Nephron (organoid): ENCODE measurements around the gene WASF1.

Experiments
- H3K27ac Mint-ChIP-seq, 3 experiments: 2 replicates each; pipeline ENCODE4 v1.8.0; 2020; ENCODE audit warnings: mixed read lengths in 3 of 3, mild to moderate bottlenecking in 2 of 3, moderate library complexity in 1 of 3
- H3K27me3 Mint-ChIP-seq: 2 replicates; pipeline ENCODE4 v1.8.0; 2021; ENCODE audit warnings: low read depth, mild to moderate bottlenecking, moderate library complexity, mixed read lengths
- H3K36me3 Mint-ChIP-seq: 2 replicates; pipeline ENCODE4 v1.8.0; 2020; ENCODE audit warnings: low read depth, mixed read lengths
- H3K4me1 Mint-ChIP-seq: 2 replicates; pipeline ENCODE4 v1.8.0; 2020; ENCODE audit warnings: mixed read lengths
- H3K4me3 Mint-ChIP-seq, 3 experiments: 2 replicates each; pipeline ENCODE4 v1.8.0; 2020; ENCODE audit warnings: mild to moderate bottlenecking in 3 of 3, mixed read lengths in 3 of 3, moderate library complexity in 2 of 3
- H3K9me3 Mint-ChIP-seq: 2 replicates; pipeline ENCODE4 v1.8.0; 2020; ENCODE audit warnings: mixed read lengths
- CTCF ChIP-seq, 3 experiments: fragments of 200-600 bp; sonication (generic); IDR thresholded peaks; one replicate each; pipeline ENCODE4 v1.5.0; 2021; ENCODE audit warnings: antibody characterized with exemption in 3 of 3; ENCODE audit not compliant: unreplicated experiment in 3 of 3

The WASF1 gene

GRCh38 chr6:110158479-110158878 is 21.0 kb downstream of the WASF1 start:
- Mint-ChIP-seq H3K27ac (no peak overlapping the region), H3K9me3 (peaks cover 18% of the 10 kb centered on the region), H3K4me3 (no peak overlapping the region), H3K36me3 (peaks cover 42% of the 10 kb centered on the region), H3K4me1 (no peaks in the 10 kb centered on the region), H3K27me3 (no peaks in the 10 kb centered on the region)
- no peak for TF ChIP-seq CTCF (IDR thresholded peaks at IDR 0.05; ENCODE audit: unreplicated experiment in 3 of 3)

DNA sequence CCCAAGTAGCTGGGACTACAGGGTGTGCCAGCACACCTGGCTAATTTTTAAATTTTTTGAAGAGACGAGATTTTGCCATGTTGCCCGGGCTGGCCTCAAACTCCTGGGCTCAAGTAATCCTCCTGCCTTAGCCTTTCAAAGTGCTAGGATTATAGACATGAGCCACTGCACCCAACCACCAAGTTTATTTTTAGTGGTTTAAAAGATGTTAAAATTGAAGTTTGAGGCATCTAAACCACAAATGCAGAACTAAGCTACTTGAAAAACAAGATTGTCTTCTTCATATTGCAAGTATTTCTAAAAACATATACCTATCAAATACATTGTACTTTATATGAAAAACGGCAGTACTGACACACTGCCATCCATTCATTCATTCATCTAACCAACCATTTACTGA is 31.6 kb downstream of the WASF1 start:
- Mint-ChIP-seq H3K27ac (no peak overlapping the region), H3K4me3 (no peak overlapping the region), H3K27me3 (no peaks in the 10 kb centered on the region), H3K4me1 (no peaks in the 10 kb centered on the region), H3K36me3 (peaks cover 43% of the 10 kb centered on the region), H3K9me3 (peaks cover 3% of the 10 kb centered on the region)
- TF ChIP-seq CTCF (IDR thresholded peaks at IDR 0.05; ENCODE audit: unreplicated experiment in 3 of 3) = no peak

DNA sequence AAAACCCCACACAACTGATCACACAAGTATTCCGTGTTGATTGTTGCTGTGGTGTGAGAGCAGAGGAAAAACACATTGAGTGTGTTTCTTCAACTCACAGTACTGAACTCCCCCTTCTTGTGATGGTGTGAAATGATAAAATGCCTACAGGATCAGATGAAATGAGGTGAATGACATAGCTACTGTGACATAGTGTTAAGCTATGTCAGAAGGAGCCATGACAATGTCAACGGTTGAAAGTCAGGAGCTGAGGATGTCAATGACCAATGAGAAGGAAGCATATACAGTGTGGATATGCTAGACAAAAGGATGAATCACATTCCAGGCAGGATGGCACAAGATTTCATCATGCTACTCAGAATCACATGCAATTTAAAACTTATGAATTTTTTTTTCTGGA is 38.8 kb downstream of the WASF1 start:
- TF ChIP-seq CTCF (IDR thresholded peaks at IDR 0.05; ENCODE audit: unreplicated experiment in 3 of 3) = no peak
- Mint-ChIP-seq H3K36me3 (peaks cover 73% of the 10 kb centered on the region), H3K4me1 (no peaks in the 10 kb centered on the region), H3K4me3 (no peak overlapping the region), H3K27me3 (no peaks in the 10 kb centered on the region), H3K9me3 (peaks cover 24% of the 10 kb centered on the region), H3K27ac (no peak overlapping the region)

DNA sequence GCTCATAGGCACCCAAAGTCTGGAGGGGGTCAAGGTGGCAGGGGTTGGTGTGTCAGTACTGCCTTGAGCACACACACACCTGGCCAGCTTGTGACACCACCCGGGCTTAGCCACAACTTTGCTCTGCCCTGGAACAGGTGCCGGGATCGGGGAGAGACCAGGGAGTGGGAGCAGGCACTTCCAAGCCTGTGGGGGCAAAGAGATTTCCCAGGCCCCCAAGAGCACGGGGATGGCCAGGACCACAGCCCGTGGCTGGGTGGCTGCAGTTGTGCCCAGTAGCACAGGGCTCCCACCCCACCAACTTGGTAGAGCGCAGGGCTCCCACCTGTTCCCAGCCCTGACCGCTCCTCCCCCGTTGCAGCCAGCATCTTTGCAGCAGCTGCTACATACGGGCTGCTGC is 40.4 kb downstream of the WASF1 start:
- Mint-ChIP-seq H3K4me1 (no peaks in the 10 kb centered on the region), H3K4me3 (no peak overlapping the region), H3K9me3 (peaks cover 29% of the 10 kb centered on the region), H3K36me3 (peaks cover 73% of the 10 kb centered on the region), H3K27me3 (no peaks in the 10 kb centered on the region), H3K27ac (no peak overlapping the region)
- TF ChIP-seq CTCF (IDR thresholded peaks at IDR 0.05; ENCODE audit: unreplicated experiment in 3 of 3) = no peak

DNA sequence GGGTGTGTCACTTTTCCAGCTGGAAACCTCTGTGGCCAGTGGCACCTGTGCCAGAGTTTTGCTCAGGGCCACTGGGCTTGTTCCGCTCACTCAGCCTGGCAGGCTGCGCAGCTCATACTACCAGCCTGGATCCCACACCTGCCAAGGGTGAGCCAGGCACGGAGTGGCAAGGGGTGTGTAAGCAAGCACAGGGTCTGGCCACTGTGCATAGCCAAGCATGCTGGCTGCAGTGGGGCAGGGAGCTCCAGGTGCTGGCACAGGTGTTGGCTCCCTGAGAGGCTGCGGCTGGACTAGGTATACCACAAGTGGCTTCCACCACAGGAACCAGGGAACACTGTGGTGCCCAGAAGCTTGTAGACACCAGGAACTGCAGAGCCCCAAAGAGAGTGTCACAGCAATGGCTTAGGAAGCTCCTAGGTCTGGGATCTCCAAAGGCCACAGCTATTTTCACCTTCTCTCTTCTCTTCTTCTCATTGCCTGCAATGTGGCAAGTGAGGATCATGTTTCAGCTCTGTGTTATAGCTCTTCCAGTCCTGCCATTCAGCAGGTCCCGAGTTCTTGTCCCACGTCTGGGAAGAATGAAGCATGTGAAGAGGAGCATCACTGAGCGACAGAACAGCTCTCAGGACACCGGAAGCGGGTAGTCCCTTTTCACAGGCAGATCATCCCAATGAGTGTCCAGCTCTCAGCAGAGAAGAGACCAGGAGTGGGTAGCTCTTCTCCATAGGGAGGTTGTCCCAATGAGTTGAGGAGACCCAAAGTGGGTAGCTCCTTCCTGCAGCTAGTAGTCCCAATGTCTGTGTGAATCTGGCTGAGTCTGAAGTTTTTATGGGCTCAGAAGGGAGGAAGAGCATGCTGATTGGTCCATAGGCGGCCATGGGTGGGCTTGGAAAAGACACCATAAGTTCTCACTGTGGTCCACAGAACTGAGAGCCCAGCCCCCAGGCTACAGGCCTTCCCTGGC is 41.3 kb downstream of the WASF1 start:
- no peak overlapping the region for H3K4me3 Mint-ChIP-seq
- H3K9me3 Mint-ChIP-seq = peaks cover 37% of the 10 kb centered on the region
- no peak for TF ChIP-seq CTCF (IDR thresholded peaks at IDR 0.05; ENCODE audit: unreplicated experiment in 3 of 3)
- no peaks in the 10 kb centered on the region for H3K4me1 Mint-ChIP-seq
- H3K27me3 Mint-ChIP-seq = no peaks in the 10 kb centered on the region
- peaks cover 79% of the 10 kb centered on the region for H3K36me3 Mint-ChIP-seq
- H3K27ac Mint-ChIP-seq = no peak overlapping the region

GRCh38 chr6:110130362-110130761 is 49.1 kb downstream of the WASF1 start:
- H3K36me3 Mint-ChIP-seq = peaks cover 40% of the 10 kb centered on the region
- no peaks in the 10 kb centered on the region for H3K27me3 Mint-ChIP-seq
- no peaks in the 10 kb centered on the region for H3K4me1 Mint-ChIP-seq
- TF ChIP-seq CTCF (IDR thresholded peaks at IDR 0.05; ENCODE audit: unreplicated experiment in 3 of 3) = no peak
- no peak overlapping the region for H3K27ac Mint-ChIP-seq
- H3K4me3 Mint-ChIP-seq = no peak overlapping the region
- peaks cover 16% of the 10 kb centered on the region for H3K9me3 Mint-ChIP-seq
